H9 (cell line): ENCODE data around the gene VPS51. TPM values are rescaled to one million over a fixed set of nuclear protein-coding genes. Genes with fewer than 3 reads are reported as not detected.

Experiments used
- DNase-seq: peaks from one replicate; pipeline ENCODE4 v3.0.0-alpha.2; 2017
- H2AFZ ChIP-seq: one replicate; pipeline ENCODE4 v1.6.1; 2013; ENCODE audit warnings: mild to moderate bottlenecking, low read length, control low read depth, moderate library complexity
- H2AK5ac ChIP-seq: 2 replicates; pipeline ENCODE4 v1.6.1; 2013; ENCODE audit warnings: low read length, control low read depth, mixed read lengths; ENCODE audit not compliant: insufficient read length
- H2BK120ac ChIP-seq: one replicate; pipeline ENCODE4 v1.6.1; 2013; ENCODE audit warnings: low read depth, mild to moderate bottlenecking, low read length, control low read depth, inconsistent platforms; ENCODE audit not compliant: poor library complexity, severe bottlenecking
- H2BK12ac ChIP-seq: 2 replicates; pipeline ENCODE4 v1.6.1; 2013; ENCODE audit warnings: low read length, control low read depth, mixed read lengths, low read depth; ENCODE audit not compliant: insufficient read length
- H2BK15ac ChIP-seq: 2 replicates; pipeline ENCODE4 v1.6.1; 2013; ENCODE audit warnings: low read depth, low read length, control low read depth
- H2BK20ac ChIP-seq: one replicate; pipeline ENCODE4 v1.6.1; 2013; ENCODE audit warnings: low read depth, mild to moderate bottlenecking, low read length, control low read depth, inconsistent platforms; ENCODE audit not compliant: poor library complexity, severe bottlenecking
- H2BK5ac ChIP-seq: 2 replicates; pipeline ENCODE4 v1.6.1; 2013; ENCODE audit warnings: low read length, control low read depth, mixed read lengths; ENCODE audit not compliant: insufficient read length
- H3K14ac ChIP-seq: 2 replicates; pipeline ENCODE4 v1.6.1; 2013; ENCODE audit warnings: low read length, control low read depth; ENCODE audit not compliant: insufficient read depth
- H3K18ac ChIP-seq: 2 replicates; pipeline ENCODE4 v1.6.1; 2013; ENCODE audit warnings: low read depth, mild to moderate bottlenecking, mixed read lengths, low read length, control low read depth; ENCODE audit not compliant: insufficient read length
- H3K23ac ChIP-seq: 2 replicates; pipeline ENCODE4 v1.6.1; 2013; ENCODE audit warnings: low read length, control low read depth, mixed read lengths, low read depth; ENCODE audit not compliant: insufficient read length
- H3K23me2 ChIP-seq: 2 replicates; pipeline ENCODE4 v1.6.1; 2013; ENCODE audit warnings: low read depth, mild to moderate bottlenecking, mixed read lengths, low read length, control low read depth; ENCODE audit not compliant: insufficient read length, poor library complexity, severe bottlenecking
- H3K27ac ChIP-seq: 2 replicates; pipeline ENCODE4 v1.5.1; 2013; ENCODE audit warnings: low read length, control low read depth, mixed read lengths, low read depth; ENCODE audit not compliant: insufficient read length
- H3K27me3 ChIP-seq: 2 replicates; pipeline ENCODE4 v1.6.1; 2013; ENCODE audit warnings: low read length, control low read depth, inconsistent platforms; ENCODE audit not compliant: insufficient read depth
- H3K4ac ChIP-seq: 2 replicates; pipeline ENCODE4 v1.6.1; 2013; ENCODE audit warnings: low read depth, mild to moderate bottlenecking, control low read depth, inconsistent platforms, low read length, moderate library complexity
- H3K4me1 ChIP-seq: 2 replicates; pipeline ENCODE4 v1.6.1; 2013; ENCODE audit warnings: low read length, control low read depth, inconsistent platforms; ENCODE audit not compliant: insufficient read depth
- H3K4me2 ChIP-seq: 2 replicates; pipeline ENCODE4 v1.6.1; 2013; ENCODE audit warnings: low read length, control low read depth, mixed read lengths; ENCODE audit not compliant: insufficient read length, insufficient read depth
- H3K56ac ChIP-seq: 2 replicates; pipeline ENCODE4 v1.6.1; 2013; ENCODE audit warnings: low read depth, mild to moderate bottlenecking, mixed read lengths, low read length, control low read depth; ENCODE audit not compliant: insufficient read length
- H3K79me1 ChIP-seq: 2 replicates; pipeline ENCODE4 v1.6.1; 2013; ENCODE audit warnings: low read depth, mild to moderate bottlenecking, moderate library complexity, low read length, control low read depth, inconsistent platforms; ENCODE audit not compliant: insufficient read depth, poor library complexity, severe bottlenecking
- H3K79me2 ChIP-seq: 2 replicates; pipeline ENCODE4 v1.6.1; 2013; ENCODE audit warnings: low read length, control low read depth, inconsistent platforms; ENCODE audit not compliant: insufficient read depth
- H3K9ac ChIP-seq: 2 replicates; pipeline ENCODE4 v1.6.1; 2013; ENCODE audit warnings: low read length, control low read depth, mixed read lengths; ENCODE audit not compliant: insufficient read length; ENCODE audit errors: extremely low read depth
- H3K9me3 ChIP-seq: one replicate; pipeline ENCODE4 v1.6.1; 2013; ENCODE audit warnings: low read depth, low read length, inconsistent platforms; ENCODE audit not compliant: control insufficient read depth
- H3T11ph ChIP-seq: one replicate; pipeline ENCODE4 v1.6.1; 2013; ENCODE audit warnings: mild to moderate bottlenecking, low read length, control low read depth, inconsistent platforms
- H4K20me1 ChIP-seq: one replicate; pipeline ENCODE4 v1.6.1; 2013; ENCODE audit not compliant: control insufficient read depth, insufficient read length, insufficient read depth
- H4K5ac ChIP-seq: 2 replicates; pipeline ENCODE4 v1.6.1; 2013; ENCODE audit warnings: low read depth, mild to moderate bottlenecking, mixed read lengths, low read length, control low read depth; ENCODE audit not compliant: insufficient read length
- H4K8ac ChIP-seq: replicated peaks from 2 replicates; pipeline ENCODE4 v1.6.1; 2013; ENCODE audit warnings: low read length, control low read depth, mixed read lengths, low read depth; ENCODE audit not compliant: insufficient read length
- H4K91ac ChIP-seq: 2 replicates; pipeline ENCODE4 v1.6.1; 2013; ENCODE audit warnings: low read depth, mild to moderate bottlenecking, moderate library complexity, mixed read lengths, low read length, control low read depth; ENCODE audit not compliant: insufficient read length
- H3K27ac Mint-ChIP-seq, 3 experiments: 2 replicates in 2 of 3; 3 replicates in 1 of 3; pipeline ENCODE4 v1.8.0; 2020 to 2021; ENCODE audit warnings: mixed read lengths in 3 of 3, mild to moderate bottlenecking in 1 of 3, moderate library complexity in 1 of 3
- H3K27me3 Mint-ChIP-seq: 2 replicates; pipeline ENCODE4 v1.8.0; 2021; ENCODE audit warnings: low read depth, mild to moderate bottlenecking, moderate library complexity, mixed read lengths
- H3K36me3 Mint-ChIP-seq, 3 experiments: 2 replicates in 2 of 3; 3 replicates in 1 of 3; pipeline ENCODE4 v1.8.0; 2020 to 2021; ENCODE audit warnings: low read depth in 3 of 3, mixed read lengths in 3 of 3; ENCODE audit not compliant: insufficient read depth in 1 of 3
- H3K4me1 Mint-ChIP-seq, 2 experiments: 2 replicates each; pipeline ENCODE4 v1.8.0; 2020; ENCODE audit warnings: mixed read lengths in 2 of 2
- H3K4me3 Mint-ChIP-seq, 2 experiments: 2 replicates in 1 of 2; 3 replicates in 1 of 2; pipeline ENCODE4 v1.8.0; 2020 to 2021; ENCODE audit warnings: mild to moderate bottlenecking in 2 of 2, mixed read lengths in 2 of 2, moderate library complexity in 1 of 2
- H3K9me3 Mint-ChIP-seq, 2 experiments: 2 replicates in 1 of 2; 3 replicates in 1 of 2; pipeline ENCODE4 v1.8.0; 2020; ENCODE audit warnings: mild to moderate bottlenecking in 2 of 2, mixed read lengths in 2 of 2, moderate library complexity in 1 of 2
- WGBS: extraction: QIAGEN DNeasy Blood & Tissue Kit; methylation state at CpG from one replicate; pipeline ENCODE4 v1.1.7; 2013; ENCODE audit warnings: missing lambda C conversion rate, low lambda C conversion rate, mixed read lengths; ENCODE audit not compliant: insufficient read length; ENCODE audit errors: extremely low coverage; 5-methylcytosine and 5-hydroxymethylcytosine counted together
- total RNA-seq: library from RNA; stranded (reverse); gene quantifications from 2 replicates; pipeline ENCODE4 v1.2.1, GENCODE V29; 2021
- TF ChIP-seq, protein P1 (sequence below): fragments of 200-600 bp; sonication (generic); conservative IDR thresholded peaks from 3 replicates; pipeline ENCODE4 v1.8.0; 2021; ENCODE audit warnings: antibody characterized with exemption, mild to moderate bottlenecking

Gene VPS51
- total RNA-seq, 1 experiment from 2014 or later, result 94.7 TPM

DNA sequence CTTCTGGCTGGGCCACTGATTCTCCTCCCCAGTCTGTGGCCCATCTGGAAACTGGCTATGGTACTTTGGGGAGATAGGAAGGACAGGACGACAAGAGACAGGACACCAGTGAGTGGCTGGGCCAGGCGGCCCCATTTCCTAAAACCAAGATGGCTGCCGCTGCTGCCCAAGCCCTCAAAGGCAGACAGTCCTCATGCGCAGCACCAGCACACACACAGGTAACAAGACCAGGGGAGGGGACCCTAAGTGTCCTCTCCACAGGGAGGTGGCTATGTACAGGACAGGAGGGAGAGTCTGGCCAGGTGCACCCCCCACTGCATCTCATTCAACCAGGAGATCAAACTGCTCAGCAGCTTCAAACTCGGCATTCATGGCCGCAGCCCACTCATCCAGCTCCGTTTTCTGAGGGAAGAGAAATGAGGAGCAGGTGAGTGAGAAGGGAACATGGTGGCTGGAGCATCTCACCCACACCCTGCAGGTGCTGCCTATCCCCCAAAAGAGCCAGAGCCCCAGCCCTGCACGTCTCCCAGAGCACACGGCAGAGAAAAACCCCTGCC, 17.1 kb upstream of the VPS51 start:
- WGBS, result no CpG with 5 or more reads among the region's 9 CpGs
- Histone ChIP-seq H2AK5ac (no peak overlapping the region), H3K14ac (no peak overlapping the region), H2BK5ac (no peak overlapping the region), H2BK20ac (no peak overlapping the region), H2BK120ac (no peak overlapping the region), H3K27me3 (no peaks in the 10 kb centered on the region), H3K27ac (no peak overlapping the region), H3K4ac (no peak overlapping the region), H3K23ac (no peak overlapping the region), H3K23me2 (peaks cover 5% of the 10 kb centered on the region), H3K56ac (no peak overlapping the region), H2AFZ (no peak overlapping the region), H2BK15ac (no peak overlapping the region), H4K20me1 (no peaks in the 10 kb centered on the region), H2BK12ac (no peak overlapping the region), H3K9me3 (no peaks in the 10 kb centered on the region), H3K9ac (no peak overlapping the region), H3K79me2 (peaks cover 8% of the 10 kb centered on the region; the same call in 1 of the 2 replicates), H3K4me1 (no peaks in the 10 kb centered on the region), H3T11ph (no peak overlapping the region), H3K79me1 (peaks cover 13% of the 10 kb centered on the region), H4K5ac (no peak overlapping the region), H3K4me2 (peak overlapping the region; percentile 1), H4K8ac (no peak overlapping the region), H4K91ac (no peak overlapping the region), H3K18ac (no peak overlapping the region)
- Mint-ChIP-seq H3K36me3 (peaks cover 48 to 74% (median 72%) of the 10 kb centered on the region in 3 experiments), H3K4me3 (no peak overlapping the region), H3K4me1 (peaks cover 14 to 17% of the 10 kb centered on the region in 2 experiments), H3K27me3 (no peaks in the 10 kb centered on the region), H3K9me3 (no peaks in the 10 kb centered on the region; a peak in 1 of 5 replicates), H3K27ac (peak overlapping the region in 2 of 3 experiments; percentile 55 to 88; a peak in 3 of 7 replicates)
- TF ChIP-seq, protein P1, sequence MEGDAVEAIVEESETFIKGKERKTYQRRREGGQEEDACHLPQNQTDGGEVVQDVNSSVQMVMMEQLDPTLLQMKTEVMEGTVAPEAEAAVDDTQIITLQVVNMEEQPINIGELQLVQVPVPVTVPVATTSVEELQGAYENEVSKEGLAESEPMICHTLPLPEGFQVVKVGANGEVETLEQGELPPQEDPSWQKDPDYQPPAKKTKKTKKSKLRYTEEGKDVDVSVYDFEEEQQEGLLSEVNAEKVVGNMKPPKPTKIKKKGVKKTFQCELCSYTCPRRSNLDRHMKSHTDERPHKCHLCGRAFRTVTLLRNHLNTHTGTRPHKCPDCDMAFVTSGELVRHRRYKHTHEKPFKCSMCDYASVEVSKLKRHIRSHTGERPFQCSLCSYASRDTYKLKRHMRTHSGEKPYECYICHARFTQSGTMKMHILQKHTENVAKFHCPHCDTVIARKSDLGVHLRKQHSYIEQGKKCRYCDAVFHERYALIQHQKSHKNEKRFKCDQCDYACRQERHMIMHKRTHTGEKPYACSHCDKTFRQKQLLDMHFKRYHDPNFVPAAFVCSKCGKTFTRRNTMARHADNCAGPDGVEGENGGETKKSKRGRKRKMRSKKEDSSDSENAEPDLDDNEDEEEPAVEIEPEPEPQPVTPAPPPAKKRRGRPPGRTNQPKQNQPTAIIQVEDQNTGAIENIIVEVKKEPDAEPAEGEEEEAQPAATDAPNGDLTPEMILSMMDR, result no peak
- no peak for DNase-seq
